PFSK-1 (cell line): ENCODE measurements around the gene MAPK12.

Source experiments
- FOXP2 ChIP-seq: optimal IDR thresholded peaks from 2 replicates; pipeline ENCODE3; 2011; ENCODE audit warnings: borderline replicate concordance, control low read depth, inconsistent platforms; ENCODE audit not compliant: insufficient read depth; ENCODE audit errors: extremely low read length, extremely low read depth
- POLR2AphosphoS5 ChIP-seq: IDR thresholded peaks from 2 replicates; pipeline ENCODE4 v1.6.1; 2012; ENCODE audit warnings: low read depth, mild to moderate bottlenecking, control low read depth, low read length, moderate library complexity
- SIN3A ChIP-seq: IDR thresholded peaks from 2 replicates; pipeline ENCODE4 v1.6.1; 2012; ENCODE audit warnings: mild to moderate bottlenecking, low read length, moderate library complexity, borderline replicate concordance; ENCODE audit not compliant: insufficient read depth
- TAF1 ChIP-seq: IDR thresholded peaks from 2 replicates; pipeline ENCODE4 v1.6.1; 2012; ENCODE audit warnings: low read length, control low read depth, borderline replicate concordance; ENCODE audit not compliant: insufficient read depth
- TF ChIP-seq, protein P1 (sequence below), 2 experiments: IDR thresholded peaks; 2 replicates each; pipeline versions ENCODE4 v1.6.1 to v1.8.0; 2011 to 2012; ENCODE audit warnings: low read depth in 2 of 2, low read length in 2 of 2, control low read depth in 1 of 2, inconsistent platforms in 1 of 2, mild to moderate bottlenecking in 1 of 2, moderate library complexity in 1 of 2; ENCODE audit not compliant: insufficient read depth in 1 of 2

Gene MAPK12

GRCh38 chr22:50257041-50257440, 4.4 kb downstream of the MAPK12 start:
- TF ChIP-seq FOXP2 (no peak), TAF1 (no peak), SIN3A (no peak), POLR2AphosphoS5 (no peak)
- TF ChIP-seq, protein P1, sequence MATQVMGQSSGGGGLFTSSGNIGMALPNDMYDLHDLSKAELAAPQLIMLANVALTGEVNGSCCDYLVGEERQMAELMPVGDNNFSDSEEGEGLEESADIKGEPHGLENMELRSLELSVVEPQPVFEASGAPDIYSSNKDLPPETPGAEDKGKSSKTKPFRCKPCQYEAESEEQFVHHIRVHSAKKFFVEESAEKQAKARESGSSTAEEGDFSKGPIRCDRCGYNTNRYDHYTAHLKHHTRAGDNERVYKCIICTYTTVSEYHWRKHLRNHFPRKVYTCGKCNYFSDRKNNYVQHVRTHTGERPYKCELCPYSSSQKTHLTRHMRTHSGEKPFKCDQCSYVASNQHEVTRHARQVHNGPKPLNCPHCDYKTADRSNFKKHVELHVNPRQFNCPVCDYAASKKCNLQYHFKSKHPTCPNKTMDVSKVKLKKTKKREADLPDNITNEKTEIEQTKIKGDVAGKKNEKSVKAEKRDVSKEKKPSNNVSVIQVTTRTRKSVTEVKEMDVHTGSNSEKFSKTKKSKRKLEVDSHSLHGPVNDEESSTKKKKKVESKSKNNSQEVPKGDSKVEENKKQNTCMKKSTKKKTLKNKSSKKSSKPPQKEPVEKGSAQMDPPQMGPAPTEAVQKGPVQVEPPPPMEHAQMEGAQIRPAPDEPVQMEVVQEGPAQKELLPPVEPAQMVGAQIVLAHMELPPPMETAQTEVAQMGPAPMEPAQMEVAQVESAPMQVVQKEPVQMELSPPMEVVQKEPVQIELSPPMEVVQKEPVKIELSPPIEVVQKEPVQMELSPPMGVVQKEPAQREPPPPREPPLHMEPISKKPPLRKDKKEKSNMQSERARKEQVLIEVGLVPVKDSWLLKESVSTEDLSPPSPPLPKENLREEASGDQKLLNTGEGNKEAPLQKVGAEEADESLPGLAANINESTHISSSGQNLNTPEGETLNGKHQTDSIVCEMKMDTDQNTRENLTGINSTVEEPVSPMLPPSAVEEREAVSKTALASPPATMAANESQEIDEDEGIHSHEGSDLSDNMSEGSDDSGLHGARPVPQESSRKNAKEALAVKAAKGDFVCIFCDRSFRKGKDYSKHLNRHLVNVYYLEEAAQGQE (IDR thresholded peaks at IDR 0.05; ENCODE audit: insufficient read depth in 1 of 2, low read depth in 2 of 2, low read length in 2 of 2), result no peak

DNA sequence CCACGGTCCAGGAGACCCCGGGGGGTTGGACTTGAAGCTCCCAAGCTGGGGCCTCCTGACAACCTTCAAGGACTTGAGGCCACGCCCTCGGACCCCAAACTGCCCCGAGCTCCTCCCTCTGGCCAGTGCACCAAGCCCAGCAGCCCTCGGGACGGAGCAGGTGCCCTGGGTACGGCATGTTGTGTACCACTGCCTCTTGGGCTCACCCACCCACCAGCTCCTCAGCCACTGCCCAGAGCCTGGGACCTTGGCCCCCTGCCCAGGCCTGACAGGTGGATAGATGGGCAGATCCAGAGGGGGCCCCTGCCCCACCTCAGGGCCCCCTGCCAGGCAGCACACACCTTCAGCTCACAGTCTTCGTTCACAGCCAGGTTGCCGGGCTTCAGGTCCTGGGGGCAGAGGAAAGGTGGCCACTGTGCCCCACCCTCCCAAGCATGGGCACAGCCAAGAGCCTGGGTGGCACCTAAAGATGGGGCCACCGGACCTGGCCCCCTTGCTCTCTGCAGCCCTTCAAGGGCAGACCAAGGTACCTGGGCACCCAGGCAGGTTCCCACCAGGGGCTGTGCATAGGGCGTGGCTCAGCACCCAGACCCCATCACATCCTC, 5.1 kb downstream of the MAPK12 start:
- TF ChIP-seq FOXP2 (no peak), POLR2AphosphoS5 (no peak)

DNA sequence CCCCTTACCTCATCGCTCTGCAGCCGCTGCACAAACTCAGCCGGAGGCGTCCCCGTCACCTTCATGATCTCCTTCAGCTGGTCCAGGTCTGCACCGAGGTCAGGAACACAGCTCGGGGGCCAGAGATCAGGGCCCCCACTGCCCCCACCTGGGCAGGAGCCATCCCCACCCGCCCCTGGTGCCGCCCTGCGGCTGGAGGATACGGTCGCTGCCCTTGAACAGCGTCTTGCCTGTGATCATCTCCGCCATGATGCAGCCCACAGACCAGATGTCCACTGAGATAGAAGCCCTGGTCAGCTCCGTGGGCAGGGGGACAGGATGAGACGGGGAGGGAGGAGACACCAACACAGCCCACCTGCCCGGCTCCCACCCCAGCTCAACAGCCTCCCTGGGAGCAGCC, 5.9 kb downstream of the MAPK12 start:
- TF ChIP-seq, protein P1 (IDR thresholded peaks at IDR 0.05; ENCODE audit: insufficient read depth in 1 of 2, low read depth in 2 of 2, low read length in 2 of 2), result no peak
- no peak for TF ChIP-seq SIN3A
- no peak for TF ChIP-seq POLR2AphosphoS5
- TF ChIP-seq TAF1, result no peak
- no peak for TF ChIP-seq FOXP2

DNA sequence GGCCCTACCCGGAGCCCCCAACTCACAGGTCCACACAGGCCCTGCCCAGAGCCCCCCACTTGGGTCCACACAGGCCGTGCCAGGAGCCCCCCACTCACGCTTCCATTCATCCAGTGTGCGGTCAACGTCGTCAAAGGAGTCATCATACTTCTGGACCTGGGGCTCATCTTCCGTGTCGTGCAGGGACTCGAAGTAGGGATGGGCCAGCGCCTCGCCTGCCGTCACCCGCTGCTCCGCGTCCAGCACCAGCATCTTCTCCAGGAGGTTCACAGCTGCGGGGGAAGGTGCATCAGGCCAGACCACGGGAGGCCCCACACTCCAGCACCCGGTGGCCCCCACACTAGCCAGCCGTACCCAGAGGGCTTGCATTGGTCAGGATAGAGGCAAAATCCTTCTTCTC, 6.4 kb downstream of the MAPK12 start:
- TF ChIP-seq, protein P1 (IDR thresholded peaks at IDR 0.05; ENCODE audit: insufficient read depth in 1 of 2, low read depth in 2 of 2, low read length in 2 of 2), result no peak
- TF ChIP-seq POLR2AphosphoS5, result no peak
- TF ChIP-seq SIN3A, result no peak
- no peak for TF ChIP-seq TAF1
- no peak for TF ChIP-seq FOXP2

GRCh38 chr22:50253941-50254340, 7.5 kb downstream of the MAPK12 start:
- TF ChIP-seq SIN3A, result no peak
- TF ChIP-seq TAF1, result no peak
- TF ChIP-seq, protein P1 (IDR thresholded peaks at IDR 0.05; ENCODE audit: insufficient read depth in 1 of 2, low read depth in 2 of 2, low read length in 2 of 2), result no peak
- no peak for TF ChIP-seq FOXP2
- no peak for TF ChIP-seq POLR2AphosphoS5
